ENCODE data around the gene CA7. TPM values are rescaled to one million over a fixed set of nuclear protein-coding genes. Genes with fewer than 3 reads are reported as not detected.
"Not testable (repeated sequence)": the region's sequence is repeated elsewhere in the genome, so short reads cannot be mapped to it uniquely, and the experiment has no call there.

Gene CA7
- total RNA-seq, 1 donor from 2014 or later = not detected

- Histone ChIP-seq H3K4me3 (ENCODE audit: low read depth, low read length) (no peak overlapping the region), H3K36me3 (ENCODE audit: control insufficient read depth, insufficient read depth, low read length) (no peaks in the 10 kb centered on the region), H3K27me3 (ENCODE audit: control insufficient read depth, insufficient read depth, low read length) (no peaks in the 10 kb centered on the region)
- DNase-seq (ENCODE audit: low read depth) = no peak
- TF ChIP-seq, protein P1, sequence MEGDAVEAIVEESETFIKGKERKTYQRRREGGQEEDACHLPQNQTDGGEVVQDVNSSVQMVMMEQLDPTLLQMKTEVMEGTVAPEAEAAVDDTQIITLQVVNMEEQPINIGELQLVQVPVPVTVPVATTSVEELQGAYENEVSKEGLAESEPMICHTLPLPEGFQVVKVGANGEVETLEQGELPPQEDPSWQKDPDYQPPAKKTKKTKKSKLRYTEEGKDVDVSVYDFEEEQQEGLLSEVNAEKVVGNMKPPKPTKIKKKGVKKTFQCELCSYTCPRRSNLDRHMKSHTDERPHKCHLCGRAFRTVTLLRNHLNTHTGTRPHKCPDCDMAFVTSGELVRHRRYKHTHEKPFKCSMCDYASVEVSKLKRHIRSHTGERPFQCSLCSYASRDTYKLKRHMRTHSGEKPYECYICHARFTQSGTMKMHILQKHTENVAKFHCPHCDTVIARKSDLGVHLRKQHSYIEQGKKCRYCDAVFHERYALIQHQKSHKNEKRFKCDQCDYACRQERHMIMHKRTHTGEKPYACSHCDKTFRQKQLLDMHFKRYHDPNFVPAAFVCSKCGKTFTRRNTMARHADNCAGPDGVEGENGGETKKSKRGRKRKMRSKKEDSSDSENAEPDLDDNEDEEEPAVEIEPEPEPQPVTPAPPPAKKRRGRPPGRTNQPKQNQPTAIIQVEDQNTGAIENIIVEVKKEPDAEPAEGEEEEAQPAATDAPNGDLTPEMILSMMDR (IDR thresholded peaks at IDR 0.05; ENCODE audit: insufficient read depth, low read length, poor library complexity, severe bottlenecking) = no peak
Observed at GRCh38 chr16:66894055-66894454, 49.8 kb downstream of the CA7 start.

- DNase-seq (ENCODE audit: low read depth) = no peak
- TF ChIP-seq, protein P1 (IDR thresholded peaks at IDR 0.05; ENCODE audit: insufficient read depth, low read length, poor library complexity, severe bottlenecking) = peak; percentile 88
- Histone ChIP-seq H3K4me3 (ENCODE audit: low read depth, low read length) (no peak overlapping the region), H3K36me3 (ENCODE audit: control insufficient read depth, insufficient read depth, low read length) (no peaks in the 10 kb centered on the region), H3K27me3 (ENCODE audit: control insufficient read depth, insufficient read depth, low read length) (no peaks in the 10 kb centered on the region)
Observed at GRCh38 chr16:66894948-66895688, 50.9 kb downstream of the CA7 start.

DNA sequence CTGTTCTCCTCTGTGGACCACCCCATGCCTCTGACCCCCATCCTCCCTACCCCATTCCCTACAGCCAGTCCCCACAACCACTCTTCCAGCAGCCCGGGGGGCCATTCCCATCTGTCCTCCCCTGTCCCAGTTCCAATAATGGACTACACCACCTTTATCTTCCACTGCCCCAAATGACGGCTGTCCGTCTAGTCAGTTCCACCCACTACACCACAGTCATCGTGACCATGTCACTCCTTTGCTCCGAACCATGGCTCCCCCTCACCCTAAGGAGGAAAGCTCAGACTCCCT is 51.4 kb downstream of the CA7 start:
- no peak for DNase-seq (ENCODE audit: low read depth)
- no peaks in the 10 kb centered on the region for H3K27me3 ChIP-seq (ENCODE audit: control insufficient read depth, insufficient read depth, low read length)
- H3K4me3 ChIP-seq (ENCODE audit: low read depth, low read length) = no peak overlapping the region
- TF ChIP-seq, protein P1 (IDR thresholded peaks at IDR 0.05; ENCODE audit: insufficient read depth, low read length, poor library complexity, severe bottlenecking) = no peak
- no peaks in the 10 kb centered on the region for H3K36me3 ChIP-seq (ENCODE audit: control insufficient read depth, insufficient read depth, low read length)

DNA sequence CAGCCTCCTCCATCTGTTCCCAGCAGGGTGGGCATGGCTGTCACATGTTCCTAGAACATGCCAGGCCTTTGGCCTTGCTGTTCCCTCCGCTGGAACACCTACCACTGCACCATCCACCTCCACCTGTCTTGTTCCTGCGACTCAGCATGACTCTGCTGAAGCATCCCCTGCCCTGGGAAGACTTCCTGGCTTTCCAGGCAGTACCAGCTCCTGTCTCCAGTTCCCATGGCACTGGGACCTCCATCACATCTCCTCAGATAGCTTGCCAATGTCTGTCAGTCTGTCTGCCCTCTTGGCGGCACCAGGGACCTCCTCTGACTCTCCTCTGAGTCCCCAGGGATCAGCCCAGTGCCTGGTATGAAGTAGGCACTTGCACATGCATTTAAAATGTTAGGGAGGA is 51.8 kb downstream of the CA7 start:
- DNase-seq (ENCODE audit: low read depth) = no peak
- Histone ChIP-seq H3K36me3 (ENCODE audit: control insufficient read depth, insufficient read depth, low read length) (no peaks in the 10 kb centered on the region), H3K27me3 (ENCODE audit: control insufficient read depth, insufficient read depth, low read length) (no peaks in the 10 kb centered on the region), H3K4me3 (ENCODE audit: low read depth, low read length) (no peak overlapping the region)
- TF ChIP-seq, protein P1 (IDR thresholded peaks at IDR 0.05; ENCODE audit: insufficient read depth, low read length, poor library complexity, severe bottlenecking) = no peak

DNA sequence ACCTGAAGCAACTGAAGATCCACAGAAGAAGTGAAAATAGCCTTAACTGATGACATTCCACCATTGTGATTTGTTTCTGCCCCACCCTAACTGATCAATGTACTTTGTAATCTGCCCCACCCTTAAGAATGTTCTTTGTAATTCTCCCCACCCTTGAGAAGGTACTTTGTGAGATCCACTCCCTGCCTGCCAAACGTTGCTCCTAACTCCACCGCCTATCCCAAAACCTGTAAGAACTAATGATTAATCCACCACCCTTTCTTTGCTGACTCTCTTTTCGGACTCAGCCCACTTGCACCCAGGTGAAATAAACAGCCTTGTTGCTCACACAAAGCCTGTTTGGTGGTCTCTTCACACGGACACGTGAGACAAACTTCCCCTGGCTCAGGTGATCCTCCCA is 52.5 kb downstream of the CA7 start:
- H3K36me3 ChIP-seq (ENCODE audit: control insufficient read depth, insufficient read depth, low read length); DNase-seq (ENCODE audit: low read depth); H3K4me3 ChIP-seq (ENCODE audit: low read depth, low read length); H3K27me3 ChIP-seq (ENCODE audit: control insufficient read depth, insufficient read depth, low read length): not testable (repeated sequence)

DNA sequence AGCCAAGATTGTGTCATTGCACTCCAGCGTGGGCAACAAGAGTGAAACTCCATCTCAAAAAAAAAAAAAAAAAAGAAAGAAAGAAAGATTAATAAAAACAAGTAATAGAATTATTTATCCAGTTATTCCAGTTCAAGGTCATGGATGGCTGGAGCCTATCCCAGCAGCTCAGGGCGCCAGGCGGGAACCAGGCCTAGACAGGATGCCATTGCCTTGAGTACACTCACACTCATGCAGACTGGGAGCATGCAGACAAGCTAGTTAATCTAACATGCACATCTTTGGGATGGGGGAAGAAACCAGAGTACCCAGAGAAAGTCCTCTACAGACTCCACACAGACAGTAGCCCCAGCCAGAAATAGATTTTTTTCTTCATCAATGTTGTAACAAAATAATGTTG is 54.0 kb downstream of the CA7 start:
- DNase-seq (ENCODE audit: low read depth) = peak; percentile 42
- TF ChIP-seq, protein P1 (IDR thresholded peaks at IDR 0.05; ENCODE audit: insufficient read depth, low read length, poor library complexity, severe bottlenecking) = no peak
- H3K27me3 ChIP-seq (ENCODE audit: control insufficient read depth, insufficient read depth, low read length) = no peaks in the 10 kb centered on the region
- no peak overlapping the region for H3K4me3 ChIP-seq (ENCODE audit: low read depth, low read length)
- H3K36me3 ChIP-seq (ENCODE audit: control insufficient read depth, insufficient read depth, low read length) = no peaks in the 10 kb centered on the region
